Panc1 (cell line): Measurements from ENCODE around the gene PABPN1L. TPM values are rescaled to one million over a fixed set of nuclear protein-coding genes. Genes with fewer than 3 reads are reported as not detected.

ENCODE experiments used
- ATAC-seq: fragments of 200-7000 bp; cut with Tn5 transposase; 2 replicates; pipeline ENCODE4 v1.9.1; 2020; ENCODE audit warnings: mild to moderate bottlenecking, moderate library complexity
- BruUV-seq: library from RNA; stranded (reverse); fragments of 400-500 nt; replicated peaks from 2 replicates; lab custom pipeline; 2021; lab: Mats Ljungman, UMichigan
- CTCF ChIA-PET: fragments of 300-600 bp; sonication (Branson Sonifier 250); formaldehyde crosslinking; loops from one replicate; lab custom pipeline; 2022; ENCODE audit warnings: antibody characterized with exemption; lab: Charles Lee
- POLR2A ChIA-PET: fragments of 300-600 bp; sonication (Branson Sonifier 250); formaldehyde crosslinking; loops from one replicate; lab custom pipeline; 2022; ENCODE audit warnings: antibody characterized with exemption; lab: Charles Lee
- DNase-seq: peaks from one replicate; pipeline ENCODE4 v3.0.0-alpha.2; 2010; ENCODE audit warnings: low read depth, low spot score
- H3K27ac ChIP-seq: 2 replicates; pipeline ENCODE4 v1.5.1; 2011; ENCODE audit warnings: mild to moderate bottlenecking, low read length, inconsistent platforms
- H3K27me3 ChIP-seq: fragments of 200-500 bp; sonication (Bioruptor generic); 2 replicates; pipeline ENCODE4 v1.6.0; 2014; ENCODE audit warnings: low read length, inconsistent platforms; ENCODE audit not compliant: control insufficient read depth, insufficient read depth
- H3K36me3 ChIP-seq: fragments of 200-500 bp; sonication (Bioruptor generic); 2 replicates; pipeline ENCODE4 v1.5.1; 2014; ENCODE audit warnings: inconsistent platforms, mild to moderate bottlenecking, low read length, moderate library complexity; ENCODE audit not compliant: control insufficient read depth, insufficient read depth
- H3K4me1 ChIP-seq: 2 replicates; pipeline ENCODE4 v1.5.1; 2011; ENCODE audit warnings: inconsistent platforms, mild to moderate bottlenecking, low read length, moderate library complexity; ENCODE audit not compliant: control insufficient read depth, insufficient read depth
- H3K4me3 ChIP-seq, 2 experiments: 2 replicates each; pipeline ENCODE4 v1.5.1; 2011 to 2012; ENCODE audit warnings: low read depth in 2 of 2, low read length in 2 of 2, mild to moderate bottlenecking in 2 of 2, inconsistent platforms in 1 of 2, moderate library complexity in 1 of 2
- H3K9me3 ChIP-seq: fragments of 200-500 bp; sonication (Bioruptor generic); 2 replicates; pipeline ENCODE4 v1.5.1; 2014; ENCODE audit warnings: low read depth, mild to moderate bottlenecking, inconsistent platforms, low read length, moderate library complexity; ENCODE audit not compliant: control insufficient read depth, insufficient read depth
- POLR2AphosphoS5 ChIP-seq: IDR thresholded peaks from 2 replicates; pipeline ENCODE4 v1.6.1; 2012; ENCODE audit warnings: mild to moderate bottlenecking, low read depth, low read length, moderate library complexity
- SIN3A ChIP-seq: IDR thresholded peaks from 2 replicates; pipeline ENCODE4 v1.6.1; 2012; ENCODE audit warnings: low read depth, mild to moderate bottlenecking, low read length, moderate library complexity, borderline replicate concordance; ENCODE audit not compliant: insufficient read depth
- TCF7L2 ChIP-seq: IDR thresholded peaks from 2 replicates; pipeline ENCODE4 v1.6.1; 2011; ENCODE audit warnings: mild to moderate bottlenecking, low read depth, low read length, inconsistent platforms
- in situ Hi-C: cut with HindIII; loops from 2 replicates; pipeline ENCODE4 v1.10.0; 2016; ENCODE audit warnings: low sequenced_read_pairs, low pct_unique_long_range_greater_than_20kb
- intact Hi-C: fragments of 100-400 bp; cut with micrococcal nuclease; formaldehyde crosslinking; loops from one replicate; pipeline ENCODE4 v1.10.0; 2022; ENCODE audit not compliant: unreplicated experiment
- total RNA-seq: library from RNA; stranded (reverse); gene quantifications from one replicate; pipeline ENCODE4 v1.2.1, GENCODE V29; 2021; ENCODE audit not compliant: unreplicated experiment
- TF ChIP-seq, protein P1 (sequence below): fragments of 450-650 bp; IDR thresholded peaks from 2 replicates; pipeline ENCODE4 v1.5.1; 2017; ENCODE audit warnings: mild to moderate bottlenecking
- TF ChIP-seq, protein P2 (sequence below), 2 experiments: IDR thresholded peaks; 2 replicates each; pipeline ENCODE4 v1.6.1; 2011 to 2012; ENCODE audit warnings: low read depth in 2 of 2, control low read depth in 1 of 2, low read length in 1 of 2, mild to moderate bottlenecking in 1 of 2, moderate library complexity in 1 of 2; ENCODE audit not compliant: insufficient read depth in 1 of 2

The PABPN1L gene
- total RNA-seq, 1 experiment from 2014 or later = not detected

DNA sequence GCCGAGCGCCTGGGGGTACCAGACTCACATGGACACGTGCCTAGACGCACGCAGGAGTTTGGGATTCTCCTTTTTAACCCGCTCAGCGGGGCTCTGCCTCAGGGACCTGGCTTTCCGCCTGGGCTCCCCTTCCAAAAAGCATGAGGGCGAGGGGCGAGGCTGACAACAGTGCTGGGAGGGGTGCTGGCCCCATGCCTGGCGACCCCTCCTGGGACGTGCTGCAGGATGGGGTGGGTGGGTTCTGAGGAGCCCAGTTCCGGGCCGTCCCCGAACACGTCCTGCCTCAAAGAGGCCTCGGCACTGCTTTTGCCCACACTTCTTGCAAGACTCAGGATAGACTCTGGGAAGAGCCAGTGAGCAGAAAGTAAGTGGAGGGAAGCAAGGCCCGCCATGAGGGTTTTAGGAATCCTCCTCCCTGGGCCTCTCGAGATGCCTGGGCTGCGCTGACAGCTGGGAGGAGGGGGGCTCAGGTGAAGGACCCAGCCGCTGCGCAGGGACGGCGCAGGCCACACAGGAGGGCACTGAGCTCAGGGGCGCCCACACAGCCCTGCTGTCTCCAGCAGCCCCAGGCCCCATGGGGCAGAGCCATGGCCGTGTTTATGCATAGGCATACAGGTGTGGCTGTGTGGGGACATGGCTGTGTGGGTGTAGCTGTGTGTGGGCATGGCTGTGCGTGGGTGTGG is 15.4 kb upstream of the PABPN1L start:
- Histone ChIP-seq H3K4me1 (no peaks in the 10 kb centered on the region), H3K27me3 (no peaks in the 10 kb centered on the region), H3K9me3 (no peaks in the 10 kb centered on the region), H3K27ac (no peak overlapping the region), H3K36me3 (no peaks in the 10 kb centered on the region), H3K4me3 (no peak overlapping the region)
- DNase-seq (no peak), ATAC-seq (no peak)
- POLR2A ChIA-PET = no interaction called here
- intact Hi-C loops = no loop called here
- TF ChIP-seq, protein P1, sequence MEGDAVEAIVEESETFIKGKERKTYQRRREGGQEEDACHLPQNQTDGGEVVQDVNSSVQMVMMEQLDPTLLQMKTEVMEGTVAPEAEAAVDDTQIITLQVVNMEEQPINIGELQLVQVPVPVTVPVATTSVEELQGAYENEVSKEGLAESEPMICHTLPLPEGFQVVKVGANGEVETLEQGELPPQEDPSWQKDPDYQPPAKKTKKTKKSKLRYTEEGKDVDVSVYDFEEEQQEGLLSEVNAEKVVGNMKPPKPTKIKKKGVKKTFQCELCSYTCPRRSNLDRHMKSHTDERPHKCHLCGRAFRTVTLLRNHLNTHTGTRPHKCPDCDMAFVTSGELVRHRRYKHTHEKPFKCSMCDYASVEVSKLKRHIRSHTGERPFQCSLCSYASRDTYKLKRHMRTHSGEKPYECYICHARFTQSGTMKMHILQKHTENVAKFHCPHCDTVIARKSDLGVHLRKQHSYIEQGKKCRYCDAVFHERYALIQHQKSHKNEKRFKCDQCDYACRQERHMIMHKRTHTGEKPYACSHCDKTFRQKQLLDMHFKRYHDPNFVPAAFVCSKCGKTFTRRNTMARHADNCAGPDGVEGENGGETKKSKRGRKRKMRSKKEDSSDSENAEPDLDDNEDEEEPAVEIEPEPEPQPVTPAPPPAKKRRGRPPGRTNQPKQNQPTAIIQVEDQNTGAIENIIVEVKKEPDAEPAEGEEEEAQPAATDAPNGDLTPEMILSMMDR = no peak
- TF ChIP-seq SIN3A (no peak), POLR2AphosphoS5 (no peak), TCF7L2 (no peak)
- TF ChIP-seq, protein P2, sequence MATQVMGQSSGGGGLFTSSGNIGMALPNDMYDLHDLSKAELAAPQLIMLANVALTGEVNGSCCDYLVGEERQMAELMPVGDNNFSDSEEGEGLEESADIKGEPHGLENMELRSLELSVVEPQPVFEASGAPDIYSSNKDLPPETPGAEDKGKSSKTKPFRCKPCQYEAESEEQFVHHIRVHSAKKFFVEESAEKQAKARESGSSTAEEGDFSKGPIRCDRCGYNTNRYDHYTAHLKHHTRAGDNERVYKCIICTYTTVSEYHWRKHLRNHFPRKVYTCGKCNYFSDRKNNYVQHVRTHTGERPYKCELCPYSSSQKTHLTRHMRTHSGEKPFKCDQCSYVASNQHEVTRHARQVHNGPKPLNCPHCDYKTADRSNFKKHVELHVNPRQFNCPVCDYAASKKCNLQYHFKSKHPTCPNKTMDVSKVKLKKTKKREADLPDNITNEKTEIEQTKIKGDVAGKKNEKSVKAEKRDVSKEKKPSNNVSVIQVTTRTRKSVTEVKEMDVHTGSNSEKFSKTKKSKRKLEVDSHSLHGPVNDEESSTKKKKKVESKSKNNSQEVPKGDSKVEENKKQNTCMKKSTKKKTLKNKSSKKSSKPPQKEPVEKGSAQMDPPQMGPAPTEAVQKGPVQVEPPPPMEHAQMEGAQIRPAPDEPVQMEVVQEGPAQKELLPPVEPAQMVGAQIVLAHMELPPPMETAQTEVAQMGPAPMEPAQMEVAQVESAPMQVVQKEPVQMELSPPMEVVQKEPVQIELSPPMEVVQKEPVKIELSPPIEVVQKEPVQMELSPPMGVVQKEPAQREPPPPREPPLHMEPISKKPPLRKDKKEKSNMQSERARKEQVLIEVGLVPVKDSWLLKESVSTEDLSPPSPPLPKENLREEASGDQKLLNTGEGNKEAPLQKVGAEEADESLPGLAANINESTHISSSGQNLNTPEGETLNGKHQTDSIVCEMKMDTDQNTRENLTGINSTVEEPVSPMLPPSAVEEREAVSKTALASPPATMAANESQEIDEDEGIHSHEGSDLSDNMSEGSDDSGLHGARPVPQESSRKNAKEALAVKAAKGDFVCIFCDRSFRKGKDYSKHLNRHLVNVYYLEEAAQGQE (IDR thresholded peaks at IDR 0.05; ENCODE audit: insufficient read depth in 1 of 2, low read depth in 2 of 2, low read length in 1 of 2) = no peak
- CTCF ChIA-PET = no interaction called here
- BruUV-seq = no TSS peak
- in situ Hi-C loops = no loop called here

GRCh38 chr16:88881007-88881615 is 14.7 kb upstream of the PABPN1L start:
- POLR2A ChIA-PET = no interaction called here
- no peak for ATAC-seq
- H3K4me3 ChIP-seq = no peak overlapping the region
- no peaks in the 10 kb centered on the region for H3K36me3 ChIP-seq
- BruUV-seq = no TSS peak
- no peak for DNase-seq
- CTCF ChIA-PET = no interaction called here
- no peak overlapping the region for H3K27ac ChIP-seq
- H3K27me3 ChIP-seq = no peaks in the 10 kb centered on the region
- no peaks in the 10 kb centered on the region for H3K9me3 ChIP-seq
- TF ChIP-seq, protein P2 (IDR thresholded peaks at IDR 0.05; ENCODE audit: insufficient read depth in 1 of 2, low read depth in 2 of 2, low read length in 1 of 2) = no peak
- TF ChIP-seq, protein P1 = no peak
- TF ChIP-seq TCF7L2 (no peak), SIN3A (no peak), POLR2AphosphoS5 (no peak)
- no peaks in the 10 kb centered on the region for H3K4me1 ChIP-seq
- intact Hi-C loops = no loop called here
- in situ Hi-C loops = no loop called here
